K562 (cell line): Measurements from ENCODE around the gene WASF2. TPM values are rescaled to one million over a fixed set of nuclear protein-coding genes. Genes with fewer than 3 reads are reported as not detected.

Experiments used
- ATAC-seq: fragments of 200-7000 bp; cut with Tn5 transposase; 3 replicates; pipeline ENCODE4 v1.9.1; 2020; ENCODE audit warnings: moderate library complexity
- BruUV-seq: library from RNA; stranded (reverse); fragments of 400-500 nt; replicated peaks from 2 replicates; lab custom pipeline; 2021; lab: Mats Ljungman, UMichigan
- CTCF ChIA-PET: fragments of 300-600 bp; formaldehyde crosslinking; extraction: SDS; loops from one replicate; lab custom pipeline; 2021; ENCODE audit warnings: low intra/inter-chr PET ratio; lab: Yijun Ruan, JAX
- POLR2A ChIA-PET: fragments of 300-600, 350-650 bp; sonication (Branson Sonifier 250); formaldehyde crosslinking; extraction: SDS; loops from one replicate; lab custom pipeline; 2021; ENCODE audit warnings: antibody characterized with exemption, inconsistent platforms; lab: Yijun Ruan, JAX
- DNase-seq, 4 experiments: peaks; one replicate each; pipeline versions ENCODE4 v3.0.0 to v3.0.0-alpha.2; 2011 to 2018; ENCODE audit warnings: low spot score in 3 of 4, mixed read lengths in 3 of 4; ENCODE audit errors: extremely low read depth in 1 of 4
- FAIRE-seq: peaks from 2 replicates; lab custom pipeline; 2011; peaks lifted over from hg19 to GRCh38; lab: Jason Lieb, UNC
- H2AFZ ChIP-seq: 2 replicates; pipeline ENCODE4 v1.6.0; 2011; ENCODE audit warnings: low read depth, low read length, control low read depth, inconsistent platforms
- H3K27ac ChIP-seq: fragments of 200-600 bp; 3 replicates; pipeline ENCODE4 v1.8.0; 2011; ENCODE audit warnings: low read depth, mild to moderate bottlenecking, control low read depth, inconsistent platforms, low read length, moderate library complexity, mixed read lengths; ENCODE audit errors: extremely low read depth
- H3K27me3 ChIP-seq, 2 experiments: fragments of 300-600 bp in 1 of 2; 2 replicates in 1 of 2; 3 replicates in 1 of 2; pipeline versions ENCODE4 v1.6.0 to v1.8.0; 2011; ENCODE audit warnings: inconsistent platforms in 2 of 2, low read length in 2 of 2, mild to moderate bottlenecking in 1 of 2, mixed read lengths in 1 of 2, moderate library complexity in 1 of 2; ENCODE audit not compliant: control insufficient read depth in 2 of 2, insufficient read depth in 2 of 2
- H3K36me3 ChIP-seq: fragments of 300-600 bp; 3 replicates; pipeline ENCODE4 v1.8.0; 2011; ENCODE audit warnings: mild to moderate bottlenecking, low read length, inconsistent platforms; ENCODE audit not compliant: control insufficient read depth, insufficient read depth
- H3K4me1 ChIP-seq, 2 experiments: fragments of 200-600 bp in 1 of 2; replicated peaks in 1 of 2; 2 replicates in 1 of 2; 3 replicates in 1 of 2; pipeline versions ENCODE4 v1.5.1 to v1.8.0; 2011; ENCODE audit warnings: inconsistent platforms in 2 of 2, low read length in 2 of 2, mild to moderate bottlenecking in 1 of 2, mixed read lengths in 1 of 2, moderate library complexity in 1 of 2; ENCODE audit not compliant: control insufficient read depth in 2 of 2, insufficient read depth in 2 of 2
- H3K4me2 ChIP-seq: 2 replicates; pipeline ENCODE4 v1.6.1; 2011; ENCODE audit warnings: low read length, control low read depth, inconsistent platforms, mixed read lengths; ENCODE audit not compliant: insufficient read depth
- H3K4me3 ChIP-seq: fragments of 200-600 bp; sonication (generic), shearing (Covaris generic); 2 replicates; pipeline ENCODE4 v1.5.1; 2016; ENCODE audit warnings: control low read depth, inconsistent platforms
- H3K79me2 ChIP-seq: fragments of 200-600 bp; 3 replicates; pipeline ENCODE4 v1.8.0; 2011; ENCODE audit warnings: low read length, inconsistent platforms; ENCODE audit not compliant: control insufficient read depth, insufficient read depth
- H3K9ac ChIP-seq, 2 experiments: 2 replicates each; pipeline versions ENCODE4 v1.6.0 to v1.6.1; 2011; ENCODE audit warnings: low read depth in 2 of 2, low read length in 2 of 2, control low read depth in 1 of 2, inconsistent platforms in 1 of 2, mild to moderate bottlenecking in 1 of 2, mixed read lengths in 1 of 2; ENCODE audit not compliant: insufficient read depth in 1 of 2
- H3K9me1 ChIP-seq: one replicate; pipeline ENCODE4 v1.6.0; 2011; ENCODE audit warnings: inconsistent platforms, mild to moderate bottlenecking, low read length, moderate library complexity; ENCODE audit not compliant: control insufficient read depth, insufficient read depth
- H3K9me3 ChIP-seq: replicated peaks from 2 replicates; pipeline ENCODE4 v1.5.1; 2011; ENCODE audit warnings: low read depth, low read length, inconsistent platforms; ENCODE audit not compliant: control insufficient read depth, insufficient read depth
- H4K20me1 ChIP-seq: replicated peaks from 2 replicates; pipeline ENCODE4 v1.6.1; 2011; ENCODE audit warnings: low read length, inconsistent platforms, mixed read lengths; ENCODE audit not compliant: control insufficient read depth, insufficient read depth
- CCAR2 ChIP-seq: fragments of 200-400 bp; formaldehyde crosslinking; IDR thresholded peaks from 2 replicates; pipeline ENCODE4 v1.6.1; 2017; ENCODE audit warnings: mild to moderate bottlenecking, low read depth, low read length
- CREM ChIP-seq: IDR thresholded peaks from 2 replicates; pipeline ENCODE4 v1.6.1; 2014; ENCODE audit warnings: antibody characterized with exemption, low read depth
- CXXC5 ChIP-seq: fragments of 250-450 bp; sonication (Bioruptor Pico); IDR thresholded peaks from 2 replicates; pipeline ENCODE4 v1.8.0; 2022; ENCODE audit warnings: inconsistent platforms, mild to moderate bottlenecking, moderate library complexity
- FUS ChIP-seq: fragments of 200-400 bp; formaldehyde crosslinking; optimal IDR thresholded peaks from 2 replicates; pipeline ENCODE3; 2017; ENCODE audit warnings: low read depth, low read length
- KLF16 ChIP-seq: IDR thresholded peaks from 2 replicates; pipeline ENCODE4 v1.6.1; 2016; ENCODE audit warnings: antibody characterized with exemption
- MAFK ChIP-seq: IDR thresholded peaks from 2 replicates; pipeline ENCODE4 v1.6.1; 2011; ENCODE audit warnings: low read length, improper control_type of control experiment
- NCOR1 ChIP-seq: fragments of 450-650 bp; IDR thresholded peaks from 2 replicates; pipeline ENCODE4 v1.6.1; 2016; ENCODE audit warnings: mild to moderate bottlenecking, moderate library complexity
- OTX1 ChIP-seq: fragments of 450-650 bp; formaldehyde crosslinking; IDR thresholded peaks from 2 replicates; pipeline ENCODE4 v1.4.0; 2022; ENCODE audit warnings: mild to moderate bottlenecking
- PHB2 ChIP-seq: fragments of 450-650 bp; IDR thresholded peaks from 2 replicates; pipeline ENCODE4 v1.6.1; 2017; ENCODE audit warnings: low read depth
- SIN3A ChIP-seq, 2 experiments: fragments of 150-350 bp in 1 of 2; IDR thresholded peaks; 2 replicates each; pipeline ENCODE4 v1.6.1; 2011 to 2016; ENCODE audit warnings: borderline replicate concordance in 2 of 2, low read depth in 2 of 2, low read length in 2 of 2, mild to moderate bottlenecking in 2 of 2, moderate library complexity in 2 of 2; ENCODE audit not compliant: control insufficient read depth in 1 of 2
- SMARCB1 ChIP-seq: IDR thresholded peaks from 2 replicates; pipeline ENCODE4 v1.6.1; 2011; ENCODE audit warnings: improper control_type of control experiment, low read depth; ENCODE audit not compliant: insufficient read length
- ZBTB8A ChIP-seq: fragments of 450-650 bp; IDR thresholded peaks from 2 replicates; pipeline ENCODE4 v1.6.1; 2018; ENCODE audit warnings: mild to moderate bottlenecking, moderate library complexity; ENCODE audit not compliant: partially characterized antibody
- ZNF347 ChIP-seq: fragments of 450-650 bp; formaldehyde crosslinking; IDR thresholded peaks from 2 replicates; pipeline ENCODE4 v1.4.0; 2020; ENCODE audit warnings: low read depth, mild to moderate bottlenecking, moderate library complexity
- WGBS: fragments of 100-300 bp; shearing (Covaris generic); methylation state at CpG from one replicate; pipeline ENCODE4 v1.1.6; 2016; ENCODE audit warnings: low coverage, mixed read lengths; ENCODE audit not compliant: insufficient coverage; ENCODE audit errors: missing lambda C conversion rate; 5-methylcytosine and 5-hydroxymethylcytosine counted together
- in situ Hi-C: fragments of 300-500 bp; cut with MboI; formaldehyde crosslinking; loops from 4 replicates; pipeline ENCODE4 v1.15.0; 2018; ENCODE audit warnings: inconsistent platforms, mixed read lengths
- intact Hi-C: fragments of 100-400 bp; cut with micrococcal nuclease; formaldehyde crosslinking; loops from 2 replicates; pipeline ENCODE4 v1.14.2; 2022
- polyA plus RNA-seq, 8 experiments: library from polyadenylated mRNA; depleted of rRNA in 4 of 8; stranded (reverse) in 5 of 8; unstranded in 3 of 8; fragments of >200 nt; fragmentation: Nextera tagmentation in 2 of 8; fragmentation: Illumina TruSeq in 1 of 8; extraction: Ambion mirVana in 2 of 8; extraction: Trizol in 1 of 8; gene quantifications; 2 replicates each; pipeline versions ENCODE4 v1.2.1 to v1.2.3, GENCODE V29; 2011 to 2014; ENCODE audit warnings: inconsistent platforms in 1 of 8, missing spikeins in 1 of 8
- total RNA-seq, 7 experiments: library from RNA; depleted of rRNA in 6 of 7; stranded (reverse); fragments of >200 nt in 6 of 7; fragmentation: Illumina TruSeq in 2 of 7; extraction: Trizol in 2 of 7; gene quantifications; 2 replicates each; pipeline versions ENCODE4 v1.2.1 to v1.2.3, GENCODE V29; 2011 to 2021; ENCODE audit warnings: low replicate concordance in 1 of 7
- TF ChIP-seq, protein P1 (sequence below): fragments of 250-450 bp; sonication (Bioruptor Pico); IDR thresholded peaks from 2 replicates; pipeline ENCODE4 v1.5.0; 2021
- TF ChIP-seq, protein P2 (sequence below): fragments of 250-450 bp; sonication (Bioruptor Pico); IDR thresholded peaks from 2 replicates; pipeline ENCODE4 v1.4.0; 2020; ENCODE audit warnings: mild to moderate bottlenecking, moderate library complexity
- TF ChIP-seq, protein P3 (sequence below): sonication (generic); formaldehyde crosslinking; IDR thresholded peaks from 2 replicates; pipeline ENCODE4 v1.8.1; 2023; ENCODE audit warnings: mild to moderate bottlenecking, missing genetic modification reagents, moderate library complexity
- TF ChIP-seq, protein P4 (sequence below): sonication (generic); formaldehyde crosslinking; IDR thresholded peaks from 2 replicates; pipeline ENCODE4 v1.8.1; 2023; ENCODE audit warnings: mild to moderate bottlenecking, missing genetic modification reagents

WASF2 gene
- total and polyA plus RNA-seq, 9 of the 15 experiments (the other 6 are each of a cell fraction or from before 2014, with no cell fraction given), result 8.2 to 163 (median 31.2) TPM

DNA sequence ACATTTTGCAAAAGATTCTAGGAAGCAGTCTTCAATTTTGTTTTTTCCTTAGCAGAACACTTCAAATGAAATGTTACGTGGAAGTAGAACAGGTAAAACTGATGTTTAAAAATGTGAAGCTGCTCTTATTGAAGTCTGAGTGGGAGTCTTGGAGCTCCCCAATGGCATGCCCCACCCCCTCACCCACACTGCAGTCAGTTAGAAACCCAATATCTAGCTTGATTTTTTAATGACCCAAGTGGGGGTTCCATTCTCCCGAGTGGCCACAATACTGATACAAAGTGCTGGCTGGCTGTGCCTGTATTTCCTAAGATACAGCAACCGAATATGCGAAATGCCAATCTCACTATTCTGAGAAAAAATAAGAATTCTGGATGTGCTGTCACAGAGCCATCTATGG, 66.3 kb downstream of the WASF2 start:
- no TSS peak for BruUV-seq
- H3K9ac ChIP-seq, result no peak overlapping the region
- whole genome bisulfite sequencing, result 83% methylated on average over 4 of the region's 4 CpGs
- TF ChIP-seq OTX1 (CRISPR knock-in tag) (no peak), CCAR2 (no peak), SIN3A (IDR thresholded peaks at IDR 0.05; ENCODE audit: borderline replicate concordance in 2 of 2, control insufficient read depth in 1 of 2, low read depth in 2 of 2, low read length in 2 of 2) (no peak), NCOR1 (no peak), MAFK (no peak), CXXC5 (CRISPR knock-in tag) (no peak), PHB2 (no peak), SMARCB1 (no peak), CREM (no peak), FUS (no peak), ZNF347 (no peak), ZBTB8A (no peak), KLF16 (no peak)
- TF ChIP-seq, protein P1, sequence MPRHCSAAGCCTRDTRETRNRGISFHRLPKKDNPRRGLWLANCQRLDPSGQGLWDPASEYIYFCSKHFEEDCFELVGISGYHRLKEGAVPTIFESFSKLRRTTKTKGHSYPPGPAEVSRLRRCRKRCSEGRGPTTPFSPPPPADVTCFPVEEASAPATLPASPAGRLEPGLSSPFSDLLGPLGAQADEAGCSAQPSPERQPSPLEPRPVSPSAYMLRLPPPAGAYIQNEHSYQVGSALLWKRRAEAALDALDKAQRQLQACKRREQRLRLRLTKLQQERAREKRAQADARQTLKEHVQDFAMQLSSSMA (CRISPR knock-in tag), result no peak
- TF ChIP-seq, protein P2, sequence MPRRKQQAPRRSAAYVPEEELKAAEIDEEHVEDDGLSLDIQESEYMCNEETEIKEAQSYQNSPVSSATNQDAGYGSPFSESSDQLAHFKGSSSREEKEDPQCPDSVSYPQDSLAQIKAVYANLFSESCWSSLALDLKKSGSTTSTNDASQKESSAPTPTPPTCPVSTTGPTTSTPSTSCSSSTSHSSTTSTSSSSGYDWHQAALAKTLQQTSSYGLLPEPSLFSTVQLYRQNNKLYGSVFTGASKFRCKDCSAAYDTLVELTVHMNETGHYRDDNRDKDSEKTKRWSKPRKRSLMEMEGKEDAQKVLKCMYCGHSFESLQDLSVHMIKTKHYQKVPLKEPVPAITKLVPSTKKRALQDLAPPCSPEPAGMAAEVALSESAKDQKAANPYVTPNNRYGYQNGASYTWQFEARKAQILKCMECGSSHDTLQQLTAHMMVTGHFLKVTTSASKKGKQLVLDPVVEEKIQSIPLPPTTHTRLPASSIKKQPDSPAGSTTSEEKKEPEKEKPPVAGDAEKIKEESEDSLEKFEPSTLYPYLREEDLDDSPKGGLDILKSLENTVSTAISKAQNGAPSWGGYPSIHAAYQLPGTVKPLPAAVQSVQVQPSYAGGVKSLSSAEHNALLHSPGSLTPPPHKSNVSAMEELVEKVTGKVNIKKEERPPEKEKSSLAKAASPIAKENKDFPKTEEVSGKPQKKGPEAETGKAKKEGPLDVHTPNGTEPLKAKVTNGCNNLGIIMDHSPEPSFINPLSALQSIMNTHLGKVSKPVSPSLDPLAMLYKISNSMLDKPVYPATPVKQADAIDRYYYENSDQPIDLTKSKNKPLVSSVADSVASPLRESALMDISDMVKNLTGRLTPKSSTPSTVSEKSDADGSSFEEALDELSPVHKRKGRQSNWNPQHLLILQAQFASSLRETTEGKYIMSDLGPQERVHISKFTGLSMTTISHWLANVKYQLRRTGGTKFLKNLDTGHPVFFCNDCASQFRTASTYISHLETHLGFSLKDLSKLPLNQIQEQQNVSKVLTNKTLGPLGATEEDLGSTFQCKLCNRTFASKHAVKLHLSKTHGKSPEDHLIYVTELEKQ, result no peak
- TF ChIP-seq, protein P3, sequence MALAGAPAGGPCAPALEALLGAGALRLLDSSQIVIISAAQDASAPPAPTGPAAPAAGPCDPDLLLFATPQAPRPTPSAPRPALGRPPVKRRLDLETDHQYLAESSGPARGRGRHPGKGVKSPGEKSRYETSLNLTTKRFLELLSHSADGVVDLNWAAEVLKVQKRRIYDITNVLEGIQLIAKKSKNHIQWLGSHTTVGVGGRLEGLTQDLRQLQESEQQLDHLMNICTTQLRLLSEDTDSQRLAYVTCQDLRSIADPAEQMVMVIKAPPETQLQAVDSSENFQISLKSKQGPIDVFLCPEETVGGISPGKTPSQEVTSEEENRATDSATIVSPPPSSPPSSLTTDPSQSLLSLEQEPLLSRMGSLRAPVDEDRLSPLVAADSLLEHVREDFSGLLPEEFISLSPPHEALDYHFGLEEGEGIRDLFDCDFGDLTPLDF (CRISPR knock-in tag), result no peak
- TF ChIP-seq, protein P4, sequence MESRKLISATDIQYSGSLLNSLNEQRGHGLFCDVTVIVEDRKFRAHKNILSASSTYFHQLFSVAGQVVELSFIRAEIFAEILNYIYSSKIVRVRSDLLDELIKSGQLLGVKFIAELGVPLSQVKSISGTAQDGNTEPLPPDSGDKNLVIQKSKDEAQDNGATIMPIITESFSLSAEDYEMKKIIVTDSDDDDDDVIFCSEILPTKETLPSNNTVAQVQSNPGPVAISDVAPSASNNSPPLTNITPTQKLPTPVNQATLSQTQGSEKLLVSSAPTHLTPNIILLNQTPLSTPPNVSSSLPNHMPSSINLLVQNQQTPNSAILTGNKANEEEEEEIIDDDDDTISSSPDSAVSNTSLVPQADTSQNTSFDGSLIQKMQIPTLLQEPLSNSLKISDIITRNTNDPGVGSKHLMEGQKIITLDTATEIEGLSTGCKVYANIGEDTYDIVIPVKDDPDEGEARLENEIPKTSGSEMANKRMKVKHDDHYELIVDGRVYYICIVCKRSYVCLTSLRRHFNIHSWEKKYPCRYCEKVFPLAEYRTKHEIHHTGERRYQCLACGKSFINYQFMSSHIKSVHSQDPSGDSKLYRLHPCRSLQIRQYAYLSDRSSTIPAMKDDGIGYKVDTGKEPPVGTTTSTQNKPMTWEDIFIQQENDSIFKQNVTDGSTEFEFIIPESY (CRISPR knock-in tag), result no peak
- H3K9me3 ChIP-seq, result no peaks in the 10 kb centered on the region
- H3K27ac ChIP-seq, result no peak overlapping the region; the same call in 2 of the 3 replicates
- H3K36me3 ChIP-seq, result peaks cover 65% of the 10 kb centered on the region
- CTCF ChIA-PET, result no interaction called here
- H3K79me2 ChIP-seq, result peaks cover 71% of the 10 kb centered on the region
- H3K27me3 ChIP-seq, result no peaks in the 10 kb centered on the region
- intact Hi-C loops (no loop called here), in situ Hi-C loops (loop anchor here (10.0 kb wide), 1 partner anchor 181 kb away; the partner anchor contains the start of gene AHDC1)
- no peak overlapping the region for H3K4me2 ChIP-seq
- peaks cover 8 to 24% of the 10 kb centered on the region in 2 experiments; a peak in 4 of 5 replicates for H3K4me1 ChIP-seq
- no peaks in the 10 kb centered on the region for H4K20me1 ChIP-seq
- DNase-seq (no peak), FAIRE-seq (no peak), ATAC-seq (no peak)
- no peak overlapping the region for H2AFZ ChIP-seq
- no peak overlapping the region for H3K4me3 ChIP-seq
- POLR2A ChIA-PET, result interaction anchor here (1.9 to 2.3 kb wide), 2 partner anchors 27 to 29 kb away, joined by 4 to 5 read pairs; no protein-coding TSS in a partner anchor
- peaks cover 9% of the 10 kb centered on the region for H3K9me1 ChIP-seq
